Heart right ventricle (tissue), 16 donors: Measurements from ENCODE around the gene LAD1. TPM values are rescaled to one million over a fixed set of nuclear protein-coding genes. Genes with fewer than 3 reads are reported as not detected.

Experiments used
- ATAC-seq, 8 donors: fragments of 200-7000 bp; cut with Tn5 transposase; one replicate each; pipeline ENCODE4 v1.9.1; 2020; ENCODE audit warnings: mild to moderate bottlenecking in 8 of 8, moderate library complexity in 8 of 8, moderate number of reproducible peaks in 1 of 8
- DNase-seq, 2 donors: peaks; one replicate each; pipeline ENCODE4 v3.0.0-alpha.2; 2020
- H3K27ac ChIP-seq, 10 donors: fragments of 200-600 bp; sonication (generic) in 2 of 10; one replicate each; pipeline versions ENCODE4 v1.5.0 to v1.8.0; 2020 to 2022; ENCODE audit warnings: mild to moderate bottlenecking in 3 of 10
- H3K27me3 ChIP-seq, 7 donors: fragments of 200-600 bp; one replicate each; pipeline ENCODE4 v1.8.0; 2021 to 2022; ENCODE audit warnings: mild to moderate bottlenecking in 2 of 7
- H3K36me3 ChIP-seq, 9 donors: fragments of 200-600 bp; sonication (generic) in 1 of 9; one replicate each; pipeline versions ENCODE4 v1.5.0 to v1.8.0; 2020 to 2022; ENCODE audit warnings: mild to moderate bottlenecking in 2 of 9
- H3K4me1 ChIP-seq, 9 donors: fragments of 200-600 bp; sonication (generic) in 1 of 9; one replicate each; pipeline versions ENCODE4 v1.5.0 to v1.8.0; 2020 to 2022; ENCODE audit warnings: mild to moderate bottlenecking in 4 of 9
- H3K4me3 ChIP-seq, 10 donors: fragments of 200-600 bp; sonication (generic) in 2 of 10; one replicate each; pipeline versions ENCODE4 v1.5.0 to v1.8.0; 2020 to 2022; ENCODE audit warnings: mild to moderate bottlenecking in 7 of 10, moderate library complexity in 2 of 10
- H3K9me3 ChIP-seq, 11 donors: fragments of 200-600 bp in 10 of 11; sonication (generic) in 2 of 11; one replicate each; pipeline versions ENCODE4 v1.5.0 to v1.8.0; 2013 to 2022; ENCODE audit warnings: mild to moderate bottlenecking in 2 of 11, control low read depth in 1 of 11, moderate library complexity in 1 of 11
- CTCF ChIP-seq, 9 donors: fragments of 200-600 bp; sonication (generic) in 2 of 9; IDR thresholded peaks; one replicate each; pipeline versions ENCODE4 v1.5.0 to v1.8.0; 2021 to 2022; ENCODE audit warnings: antibody characterized with exemption in 9 of 9, mild to moderate bottlenecking in 5 of 9, moderate library complexity in 1 of 9
- WGBS, 2 donors: extraction: QIAGEN DNeasy Blood & Tissue Kit; methylation state at CpG; one replicate each; pipeline ENCODE4 v1.1.7; 2013; ENCODE audit warnings: inconsistent platforms in 1 of 2; 5-methylcytosine and 5-hydroxymethylcytosine counted together
- intact Hi-C, 10 donors: fragments of 100-400 bp; cut with DNase I; formaldehyde crosslinking; loops; one replicate each; pipeline versions ENCODE4 v1.11.1 to v1.14.2; 2022
- polyA plus RNA-seq, 2 donors: library from polyadenylated mRNA; stranded (reverse); fragments of 200-250 nt; gene quantifications; one replicate each; pipeline ENCODE4 v1.2.3, GENCODE V29; 2013
- total RNA-seq, 10 donors: library from RNA; stranded (reverse); fragmentation: NEBNext Ultra II Directional in 3 of 10; extraction: Animal tissue kit (Norgen Biotek cat#: 25700) in 3 of 10; gene quantifications; one replicate each; pipeline versions ENCODE4 v1.2.1 to v1.2.4, GENCODE V29; 2021 to 2023
- donor health status: Arrhythmogenic right ventricular cardiomyopathy.
- donor health status: ischemic (EF 13 %, LVEDD 7.1; RV severe dilation, severe dysfunction).
- donor health status: healthy with polysubstance abuse.
- donor health status: DM: no; HTN: yes; CAD: no.
- donor health status: DM: no; HTN: no; CAD: no.
- donor health status: ischemic (EF 25% LVEDD 6.9; RV normal size, moderate dysfunction).
- donor health status: ischemic (EF 25% LVEDD 5.7; RV mildly dilated, moderate dysfunction).
- donor health status: healthy.
- donor health status: DM: yes; HTN: yes; CAD: no.
- donor health status: Ischemic cardiomyopathy.
- donor health status: ischemic (EF 35%, LVEDD 5.7; RV mildly dilated, moderate dysfunction).
- donor health status: nonischemic (EF 11% LVEDD 7.7; RV severe dilation, severe dysfunction).
- donor health status: DM: yes; HTN: yes; CAD: no.
- donor health status: PGD.
- donor health status: ischemic (EF 29% LVEDD 5.4; RV normal size, mild dysfunction).
- donor health status: nonischemic (EF 23%, LVEDD 6.1; RV moderate dilation, normal function).

LAD1 gene
- total and polyA plus RNA-seq, 12 donors: 0.85 to 42.2 (median 2.9) TPM

- H3K36me3 ChIP-seq: no peaks in the 10 kb centered on the region
- H3K4me3 ChIP-seq: no peak overlapping the region
- H3K9me3 ChIP-seq: no peaks in the 10 kb centered on the region
- H3K4me1 ChIP-seq: peaks cover 0 to 21% (median 9%) of the 10 kb centered on the region in 9 donors
- DNase-seq (no peak), ATAC-seq (no peak)
- no peak for TF ChIP-seq CTCF (IDR thresholded peaks at IDR 0.05)
- intact Hi-C loops: no loop called here
- no peak overlapping the region for H3K27ac ChIP-seq
- 93 to 94% methylated on average over 8 of the region's 8 CpGs for WGBS, 2 donors
- no peaks in the 10 kb centered on the region for H3K27me3 ChIP-seq
Observed at GRCh38 chr1:201332021-201332420, 67.1 kb downstream of the LAD1 start.

GRCh38 chr1:201331166-201331565 lies 68.0 kb downstream of the LAD1 start:
- Histone ChIP-seq H3K9me3 (no peaks in the 10 kb centered on the region), H3K36me3 (no peaks in the 10 kb centered on the region), H3K27ac (no peak overlapping the region), H3K4me3 (no peak overlapping the region), H3K4me1 (peaks cover 0 to 21% (median 9%) of the 10 kb centered on the region in 9 donors), H3K27me3 (no peaks in the 10 kb centered on the region)
- TF ChIP-seq CTCF (IDR thresholded peaks at IDR 0.05): no peak
- WGBS, 2 donors: 80 to 87% methylated on average over 7 of the region's 7 CpGs
- intact Hi-C loops: no loop called here
- DNase-seq (no peak), ATAC-seq (no peak)

Other genes with a start within 250 kb of the LAD1 start
- gene TMEM9, start 244.8 kb downstream of the LAD1 start, total RNA-seq: 10 to 100 TPM; 19.6 to 37.0 (median 25.4) TPM
- 10 to 100 TPM; 19.7 to 49.6 TPM for gene TMEM9, start 244.8 kb downstream of the LAD1 start, polyA plus RNA-seq
- under 1 TPM in 4 of 10 donors, not detected in 6; 0.02 to 0.07 (median 0.03) TPM for gene IGFN1, start 208.5 kb downstream of the LAD1 start, total RNA-seq
- gene IGFN1, start 208.5 kb downstream of the LAD1 start, polyA plus RNA-seq: under 1 TPM in 1 of 2 donors, not detected in 1; 0.01 TPM
- 1 to 10 TPM in 1 of 10 donors, under 1 TPM in 9; 0.05 to 1.2 (median 0.22) TPM for gene PKP1, start 115.8 kb downstream of the LAD1 start, total RNA-seq
- gene PKP1, start 115.8 kb downstream of the LAD1 start, polyA plus RNA-seq: under 1 TPM; 0.37 to 0.39 TPM
- over 10,000 TPM in 1 of 10 donors, 1,000 to 10,000 TPM in 9; 5,905 to 10,183 (median 7,503) TPM for gene TNNT2, start 21.6 kb downstream of the LAD1 start, total RNA-seq
- gene TNNT2, start 21.6 kb downstream of the LAD1 start, polyA plus RNA-seq: over 10,000 TPM; 10,337 to 31,279 TPM
- gene TNNI1, start 22.4 kb upstream of the LAD1 start, total RNA-seq: 100 to 1,000 TPM in 1 of 10 donors, 10 to 100 TPM in 7, 1 to 10 TPM in 2; 1.2 to 166 (median 26.1) TPM
- 10 to 100 TPM; 20.8 to 48.0 TPM for gene TNNI1, start 22.4 kb upstream of the LAD1 start, polyA plus RNA-seq
- gene PHLDA3, start 69.9 kb upstream of the LAD1 start, total RNA-seq: 10 to 100 TPM; 14.4 to 40.0 (median 23.6) TPM
- gene PHLDA3, start 69.9 kb upstream of the LAD1 start, polyA plus RNA-seq: 10 to 100 TPM; 20.8 to 35.6 TPM
- 100 to 1,000 TPM in 1 of 10 donors, 10 to 100 TPM in 9; 48.1 to 103 (median 58.9) TPM for gene CSRP1, start 107.8 kb upstream of the LAD1 start, total RNA-seq
- 100 to 1,000 TPM in 1 of 2 donors, 10 to 100 TPM in 1; 74.5 to 104 TPM for gene CSRP1, start 107.8 kb upstream of the LAD1 start, polyA plus RNA-seq
- 100 to 1,000 TPM in 3 of 10 donors, 10 to 100 TPM in 7; 29.5 to 111 (median 89.0) TPM for gene NAV1, start 139.8 kb upstream of the LAD1 start, total RNA-seq
- gene NAV1, start 139.8 kb upstream of the LAD1 start, polyA plus RNA-seq: 10 to 100 TPM; 13.7 to 61.5 TPM